Activated CD8-positive, alpha-beta memory T cell treated with anti-CD3 and anti-CD28 coated beads, Interleukin-2, amount 10 ng/mL, durations not matched to agents 7 days and 5 days (primary cell): ENCODE data around the gene TLL2. TPM values are rescaled to one million over a fixed set of nuclear protein-coding genes. Genes with fewer than 3 reads are reported as not detected.
A peak's percentile ranks its signal among the peaks of the same experiment; 100 is the strongest.

Source experiments
- ATAC-seq: fragments of 150-1000 bp; cut with Tn5 transposase; one replicate; pipeline ENCODE4 v1.10.0; 2021; ENCODE audit warnings: moderate library complexity
- CTCF ChIA-PET: fragments of 350-600 bp; sonication (Branson Sonifier 250); formaldehyde crosslinking; loops from one replicate; lab custom pipeline; 2021; ENCODE audit warnings: antibody characterized with exemption; lab: Charles Lee
- DNase-seq: peaks from one replicate; pipeline ENCODE4 v3.0.0-alpha.2; 2020
- H3K27ac Mint-ChIP-seq: one replicate; pipeline ENCODE4 v1.8.0; 2021; ENCODE audit warnings: mild to moderate bottlenecking, mixed read lengths
- H3K27me3 Mint-ChIP-seq: one replicate; pipeline ENCODE4 v1.8.0; 2021; ENCODE audit warnings: mixed read lengths
- H3K36me3 Mint-ChIP-seq: one replicate; pipeline ENCODE4 v1.8.0; 2021; ENCODE audit warnings: mild to moderate bottlenecking, mixed read lengths
- H3K4me1 Mint-ChIP-seq: one replicate; pipeline ENCODE4 v1.8.0; 2021; ENCODE audit warnings: mixed read lengths
- H3K4me3 Mint-ChIP-seq: one replicate; pipeline ENCODE4 v1.8.0; 2021; ENCODE audit warnings: mild to moderate bottlenecking, moderate library complexity, mixed read lengths
- H3K9me3 Mint-ChIP-seq: one replicate; pipeline ENCODE4 v1.8.0; 2022; ENCODE audit warnings: low read depth, mixed read lengths
- total RNA-seq, 2 experiments: library from RNA; stranded (reverse); gene quantifications; one replicate each; pipeline ENCODE4 v1.2.3, GENCODE V29; 2021

TLL2 gene
- total RNA-seq, 2 experiments from 2014 or later = not detected

DNA sequence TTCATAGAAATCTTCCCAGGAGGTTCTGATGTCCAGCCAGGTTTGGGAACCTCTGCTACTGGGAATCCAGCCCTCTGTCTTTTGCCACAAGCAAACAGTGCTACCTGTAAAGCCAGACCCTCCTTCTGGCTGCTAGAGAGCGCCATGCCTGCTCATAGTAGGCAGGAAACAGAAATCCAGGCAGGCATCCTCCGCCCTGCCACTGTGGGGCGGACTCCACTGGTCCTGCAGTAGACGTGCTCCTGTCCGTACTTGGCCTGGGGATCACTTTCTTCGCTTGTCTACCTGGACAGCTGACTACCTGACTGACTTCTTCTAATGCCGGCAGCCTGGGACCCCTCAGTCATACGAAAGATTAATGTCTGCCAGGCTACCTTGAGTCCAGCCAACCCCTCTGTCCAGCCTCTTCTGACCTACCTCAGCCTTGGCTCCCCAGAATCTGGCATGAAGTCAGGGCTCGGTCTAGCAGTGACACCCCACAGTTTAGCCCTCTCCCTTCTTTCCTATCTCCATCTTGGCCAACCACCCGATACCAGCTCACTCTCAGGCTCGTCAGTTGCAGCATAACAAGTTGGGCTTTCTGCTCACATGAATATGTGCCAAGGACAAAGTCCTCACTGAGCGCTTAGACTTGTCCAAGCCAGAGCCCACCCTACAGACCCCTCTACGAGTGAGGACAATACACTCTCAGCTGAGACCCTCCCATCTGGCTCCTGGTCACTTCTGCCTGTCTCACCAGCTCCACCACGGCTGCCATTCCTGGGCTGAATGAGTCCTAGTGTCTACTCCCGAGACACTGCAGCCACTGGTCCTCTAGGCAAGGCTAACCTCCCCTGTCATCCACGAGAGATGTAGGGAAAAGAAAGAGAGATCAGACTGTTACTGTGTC lies 111.1 kb downstream of the TLL2 start:
- H3K9me3 Mint-ChIP-seq = no peaks in the 10 kb centered on the region
- DNase-seq (no peak), ATAC-seq (no peak)
- H3K27me3 Mint-ChIP-seq = peaks cover 59% of the 10 kb centered on the region
- CTCF ChIA-PET = no interaction called here
- H3K4me3 Mint-ChIP-seq = no peak overlapping the region
- no peaks in the 10 kb centered on the region for H3K4me1 Mint-ChIP-seq
- no peak overlapping the region for H3K27ac Mint-ChIP-seq
- H3K36me3 Mint-ChIP-seq = no peaks in the 10 kb centered on the region

DNA sequence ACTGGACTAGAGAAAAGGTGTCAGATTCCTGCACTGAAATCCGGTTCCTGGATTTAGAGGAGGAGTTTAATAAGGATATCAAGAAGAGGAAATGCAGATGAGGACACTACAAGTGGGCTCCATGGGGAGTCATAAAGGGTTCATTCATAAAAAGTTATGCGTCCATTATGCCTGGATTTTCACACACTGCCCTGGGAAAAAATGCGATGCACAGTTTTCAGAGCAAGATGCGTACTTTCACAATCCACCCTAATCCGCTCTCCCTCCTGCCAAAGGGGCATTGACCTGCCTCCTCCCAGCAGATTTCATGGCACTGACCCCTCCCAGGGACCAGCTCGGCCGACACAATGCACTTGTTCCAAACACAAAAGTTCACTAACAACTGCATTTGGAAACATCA lies 112.7 kb downstream of the TLL2 start:
- ATAC-seq = no peak
- Mint-ChIP-seq H3K4me3 (no peak overlapping the region), H3K27me3 (peaks cover 54% of the 10 kb centered on the region)

DNA sequence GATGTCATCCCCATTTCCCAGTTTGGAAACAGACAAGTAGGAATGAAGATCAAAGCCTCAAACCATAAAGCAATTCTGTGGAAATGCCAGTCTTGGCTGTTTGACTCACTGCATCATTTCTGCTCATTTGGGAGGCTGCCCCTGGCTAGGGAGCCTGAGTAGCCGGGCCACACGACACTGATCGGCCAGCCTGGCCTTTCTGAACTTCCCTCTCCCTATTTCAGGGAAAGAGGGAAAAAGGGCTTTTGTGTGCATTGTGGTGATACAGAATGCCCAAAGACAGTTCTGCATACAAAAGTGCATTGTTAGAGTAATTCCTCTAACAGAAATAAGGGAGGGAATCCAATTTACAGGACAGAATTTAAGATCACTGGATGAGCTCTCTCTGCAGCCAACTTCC lies 113.3 kb downstream of the TLL2 start:
- no peaks in the 10 kb centered on the region for H3K36me3 Mint-ChIP-seq
- ATAC-seq = no peak
- H3K4me3 Mint-ChIP-seq = no peak overlapping the region
- no peak overlapping the region for H3K27ac Mint-ChIP-seq
- H3K4me1 Mint-ChIP-seq = no peaks in the 10 kb centered on the region
- H3K27me3 Mint-ChIP-seq = peaks cover 57% of the 10 kb centered on the region
- H3K9me3 Mint-ChIP-seq = no peaks in the 10 kb centered on the region
- CTCF ChIA-PET = no interaction called here
- no peak for DNase-seq

More for the DNA sequence above, 112.7 kb downstream of the TLL2 start:
- Mint-ChIP-seq H3K9me3 (no peaks in the 10 kb centered on the region), H3K36me3 (no peaks in the 10 kb centered on the region), H3K4me1 (no peaks in the 10 kb centered on the region), H3K27ac (no peak overlapping the region)
- no peak for DNase-seq
- CTCF ChIA-PET = no interaction called here

DNA sequence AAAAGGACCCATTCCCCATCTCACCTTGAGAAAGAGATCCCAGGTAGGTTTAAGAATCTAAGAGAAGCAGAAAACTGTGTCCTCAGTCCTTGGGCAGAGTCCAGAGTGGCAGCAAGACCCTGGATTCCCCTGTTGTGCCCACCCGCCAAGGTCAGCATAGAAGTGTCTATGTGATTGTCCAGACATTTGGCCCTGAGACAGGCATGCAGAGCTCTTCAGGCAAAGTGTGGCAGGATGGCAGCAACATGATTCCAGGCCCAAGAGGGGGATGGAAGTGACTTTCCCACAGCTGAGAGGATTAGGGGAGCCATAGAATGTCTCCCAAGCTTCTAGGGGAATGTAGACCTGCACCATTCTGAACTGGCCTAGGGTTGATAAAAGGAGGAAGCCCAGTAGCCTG lies 115.8 kb downstream of the TLL2 start:
- Mint-ChIP-seq H3K4me3 (no peak overlapping the region), H3K9me3 (no peaks in the 10 kb centered on the region), H3K27ac (no peak overlapping the region), H3K27me3 (peaks cover 63% of the 10 kb centered on the region), H3K4me1 (no peaks in the 10 kb centered on the region), H3K36me3 (no peaks in the 10 kb centered on the region)
- CTCF ChIA-PET = interaction anchor here (1.3 kb wide), 1 partner anchor 23 kb away, joined by 3 read pairs; no protein-coding TSS in a partner anchor
- ATAC-seq (no peak), DNase-seq (no peak)

DNA sequence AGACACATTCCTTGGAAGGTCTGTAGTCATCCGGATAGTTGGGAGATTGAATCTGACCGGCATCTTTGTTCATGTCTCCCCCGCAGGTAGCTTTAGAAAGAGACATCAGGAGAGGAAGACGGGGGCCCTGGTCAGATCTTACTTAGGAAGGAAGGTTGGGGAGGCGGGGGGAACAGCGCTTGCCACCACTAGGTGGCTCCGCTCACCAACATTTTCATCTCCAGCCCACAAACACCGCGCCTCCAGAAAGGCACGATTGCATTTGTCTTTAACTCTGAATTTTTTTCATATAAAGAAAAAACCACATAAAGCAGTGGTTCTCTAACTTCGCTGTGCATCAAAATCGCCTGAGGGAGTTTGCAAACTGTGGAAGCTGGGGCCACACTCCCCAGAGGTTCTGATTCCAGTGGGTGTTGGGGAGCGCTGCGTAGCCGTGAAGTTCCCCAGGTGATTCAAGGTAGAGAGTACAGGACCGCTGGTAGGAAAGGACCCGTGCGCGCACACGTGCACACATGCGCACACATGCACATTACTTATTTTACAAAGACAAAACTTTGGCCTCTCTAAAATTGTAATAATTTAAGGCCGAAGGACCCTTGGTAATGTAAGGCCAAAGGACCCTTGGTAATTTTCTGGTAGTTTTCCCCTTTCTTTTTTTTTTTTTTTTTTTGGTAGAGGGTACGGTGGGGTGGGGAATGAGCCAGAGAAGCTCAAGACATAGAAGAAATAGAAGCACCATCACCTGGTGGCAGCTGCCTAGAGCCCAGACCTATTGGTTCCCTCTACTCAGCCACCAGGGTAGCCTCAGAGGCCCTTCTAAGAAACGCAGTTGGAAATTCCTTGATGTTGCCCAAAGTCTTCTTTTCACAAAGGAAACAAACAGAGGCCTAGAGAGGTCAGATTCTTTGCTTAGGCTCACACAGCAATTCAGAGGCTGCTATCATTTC lies 117.5 kb downstream of the TLL2 start:
- peak; percentile 71 for DNase-seq
- no peaks in the 10 kb centered on the region for H3K36me3 Mint-ChIP-seq
- no peak overlapping the region for H3K4me3 Mint-ChIP-seq
- no peaks in the 10 kb centered on the region for H3K9me3 Mint-ChIP-seq
- no peak overlapping the region for H3K27ac Mint-ChIP-seq
- CTCF ChIA-PET = interaction anchor here (0.7 to 3.5 kb wide), 11 partner anchors 20 to 629 kb away, joined by 3 to 11 read pairs (median 3); partner anchors contain the start of genes PIK3AP1 and TLL2
- H3K27me3 Mint-ChIP-seq = peaks cover 52% of the 10 kb centered on the region
- peak; percentile 92 for ATAC-seq
- no peaks in the 10 kb centered on the region for H3K4me1 Mint-ChIP-seq

DNA sequence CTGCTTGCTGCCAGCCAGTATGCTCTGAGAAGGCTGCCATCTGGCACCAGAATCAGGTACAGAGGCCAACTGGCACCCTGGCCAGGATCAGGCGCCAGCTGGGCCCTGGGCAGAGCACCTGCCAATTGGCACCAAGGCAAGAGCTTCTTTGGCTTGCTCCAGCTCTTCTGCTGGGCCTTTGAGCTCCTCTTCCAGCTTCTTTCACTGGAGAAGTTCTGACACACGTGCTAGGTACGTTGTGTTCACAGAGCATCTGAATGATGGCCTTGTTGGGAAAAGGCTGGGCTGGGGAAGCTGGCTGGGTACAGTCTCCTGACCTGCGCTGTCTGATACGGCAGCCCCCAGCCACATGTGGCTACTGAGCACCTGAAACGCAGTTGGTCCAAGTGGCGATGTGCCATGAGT lies 123.3 kb downstream of the TLL2 start:
- CTCF ChIA-PET = no interaction called here
- Mint-ChIP-seq H3K27ac (no peak overlapping the region), H3K4me3 (no peak overlapping the region)

DNA sequence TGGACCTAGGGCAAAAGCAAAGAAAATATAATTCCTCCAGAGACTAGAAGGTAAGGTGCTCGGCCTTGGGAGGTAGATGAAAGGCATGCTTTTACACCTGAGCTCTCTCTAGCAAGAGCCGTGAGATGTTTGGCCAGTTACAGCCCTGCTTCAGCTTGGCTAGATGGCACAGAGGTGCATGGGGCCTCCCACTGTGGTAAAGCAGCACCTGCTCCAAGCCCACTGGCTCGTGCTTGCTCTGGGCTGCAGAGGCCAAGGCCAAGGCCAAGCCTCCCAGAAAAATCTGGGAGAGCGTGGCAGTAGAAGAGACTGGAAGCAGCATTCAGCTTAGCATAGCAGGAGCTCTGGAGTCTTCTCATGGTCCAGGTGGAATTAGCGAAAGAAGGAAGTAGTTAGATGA lies 123.9 kb downstream of the TLL2 start:
- H3K4me1 Mint-ChIP-seq = no peaks in the 10 kb centered on the region
- H3K9me3 Mint-ChIP-seq = no peaks in the 10 kb centered on the region

More for the DNA sequence above, 123.3 kb downstream of the TLL2 start:
- H3K36me3 Mint-ChIP-seq = no peaks in the 10 kb centered on the region
- peaks cover 36% of the 10 kb centered on the region for H3K27me3 Mint-ChIP-seq
- H3K9me3 Mint-ChIP-seq = no peaks in the 10 kb centered on the region
- ATAC-seq (no peak), DNase-seq (no peak)
- no peaks in the 10 kb centered on the region for H3K4me1 Mint-ChIP-seq

DNA sequence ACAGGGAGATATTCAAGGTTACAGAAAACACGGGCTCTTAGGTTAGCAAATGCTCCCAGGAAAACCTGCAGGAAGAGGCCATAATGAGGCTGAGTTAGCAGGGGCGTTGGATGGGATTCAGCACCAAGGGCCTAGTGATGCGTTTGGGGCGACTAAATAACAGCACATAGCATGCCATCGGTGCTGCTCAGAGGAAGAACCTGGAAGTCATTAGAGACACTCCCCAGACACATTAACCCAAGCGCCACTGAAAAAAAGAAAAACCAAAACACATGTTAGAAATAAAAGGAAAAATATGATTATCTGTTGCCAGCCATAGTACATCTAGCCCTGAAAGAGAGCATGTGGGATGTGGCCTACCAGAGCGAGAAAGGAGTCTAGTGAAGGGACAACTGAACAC lies 126.1 kb downstream of the TLL2 start:
- H3K27me3 Mint-ChIP-seq = peaks cover 22% of the 10 kb centered on the region
- no peak for DNase-seq
- H3K27ac Mint-ChIP-seq = no peak overlapping the region
- CTCF ChIA-PET = no interaction called here
- H3K4me3 Mint-ChIP-seq = no peak overlapping the region
- ATAC-seq = no peak
- H3K9me3 Mint-ChIP-seq = no peaks in the 10 kb centered on the region
- no peaks in the 10 kb centered on the region for H3K4me1 Mint-ChIP-seq
- H3K36me3 Mint-ChIP-seq = no peaks in the 10 kb centered on the region

More for the DNA sequence above, 123.9 kb downstream of the TLL2 start:
- ATAC-seq (no peak), DNase-seq (no peak)
- no peak overlapping the region for H3K27ac Mint-ChIP-seq
- H3K36me3 Mint-ChIP-seq = no peaks in the 10 kb centered on the region
- H3K27me3 Mint-ChIP-seq = peaks cover 31% of the 10 kb centered on the region
- CTCF ChIA-PET = no interaction called here
- H3K4me3 Mint-ChIP-seq = no peak overlapping the region

DNA sequence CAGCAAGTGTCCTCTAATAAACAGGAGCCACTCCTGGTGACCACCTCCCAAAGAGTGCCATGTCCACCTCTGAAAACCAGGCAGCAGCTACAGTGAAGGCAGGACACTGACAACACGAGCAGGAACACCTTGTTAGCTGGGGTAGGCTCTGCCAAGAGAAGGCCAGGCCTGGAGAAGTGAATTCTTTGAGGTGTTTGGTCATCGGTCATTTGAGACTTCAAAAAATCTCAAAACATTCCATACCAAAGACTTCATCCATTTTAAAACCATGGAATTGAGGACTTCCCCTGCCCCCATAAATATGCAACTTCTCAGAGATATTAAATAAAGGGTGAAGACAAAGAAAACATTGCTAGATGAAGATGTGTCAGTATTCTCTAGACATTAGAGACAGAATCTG lies 126.6 kb downstream of the TLL2 start:
- no peak for DNase-seq
- Mint-ChIP-seq H3K4me3 (no peak overlapping the region), H3K4me1 (no peaks in the 10 kb centered on the region), H3K27me3 (peaks cover 22% of the 10 kb centered on the region), H3K9me3 (no peaks in the 10 kb centered on the region), H3K27ac (no peak overlapping the region), H3K36me3 (no peaks in the 10 kb centered on the region)
- CTCF ChIA-PET = no interaction called here
- no peak for ATAC-seq

DNA sequence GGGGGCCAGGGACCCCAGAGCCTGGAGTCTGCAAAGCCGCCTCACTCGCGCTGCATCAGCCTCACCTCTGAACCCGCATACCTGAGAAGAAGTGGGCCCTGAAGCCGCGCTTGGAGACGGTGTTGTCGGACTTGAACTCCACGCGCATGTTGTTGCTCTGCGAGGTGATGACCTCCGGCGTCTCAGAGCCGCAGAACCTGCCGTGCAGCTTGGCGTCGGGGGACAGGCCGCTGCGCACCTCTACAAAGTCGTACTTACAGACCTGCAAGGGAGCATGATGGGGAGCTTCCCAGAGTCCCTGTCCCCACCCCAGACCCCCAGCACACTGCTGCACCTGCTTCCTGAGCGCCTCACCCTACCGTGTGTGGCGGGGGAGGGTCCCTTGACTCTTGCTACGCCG lies 129.2 kb downstream of the TLL2 start:
- no peak for ATAC-seq
- no peak for DNase-seq
- CTCF ChIA-PET = interaction anchor here (1.9 kb wide), 1 partner anchor 14 kb away, joined by 5 read pairs; no protein-coding TSS in a partner anchor
- Mint-ChIP-seq H3K4me1 (no peaks in the 10 kb centered on the region), H3K27ac (no peak overlapping the region), H3K4me3 (no peak overlapping the region), H3K36me3 (no peaks in the 10 kb centered on the region), H3K9me3 (no peaks in the 10 kb centered on the region), H3K27me3 (peaks cover 19% of the 10 kb centered on the region)

DNA sequence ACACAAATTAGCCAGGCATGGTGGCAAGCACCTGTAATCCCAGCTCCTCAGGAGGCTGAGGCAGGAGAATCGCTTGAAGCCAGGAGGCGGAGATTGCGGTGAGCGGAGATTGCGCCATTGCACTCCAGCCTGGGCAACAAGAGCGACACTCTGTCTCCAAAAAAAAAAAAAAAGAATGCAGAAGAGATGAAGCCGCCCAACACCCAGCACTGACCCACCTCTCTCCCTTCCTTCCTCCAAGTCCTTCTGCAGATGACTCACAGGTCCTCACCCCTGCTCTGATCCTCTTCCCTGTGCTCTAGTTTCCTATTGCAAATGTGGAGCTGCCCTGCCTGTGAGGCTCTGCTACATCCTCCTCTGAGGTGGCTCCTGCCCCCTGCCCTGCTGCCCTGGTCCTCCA lies 132.9 kb downstream of the TLL2 start:
- Mint-ChIP-seq H3K4me3 (no peak overlapping the region), H3K36me3 (no peaks in the 10 kb centered on the region), H3K9me3 (no peaks in the 10 kb centered on the region), H3K27ac (no peak overlapping the region), H3K27me3 (peaks cover 25% of the 10 kb centered on the region), H3K4me1 (peaks cover 8% of the 10 kb centered on the region)
- DNase-seq (no peak), ATAC-seq (no peak)
- CTCF ChIA-PET = interaction anchor here (2.4 kb wide), 1 partner anchor 10 kb away, joined by 9 read pairs; no protein-coding TSS in a partner anchor

DNA sequence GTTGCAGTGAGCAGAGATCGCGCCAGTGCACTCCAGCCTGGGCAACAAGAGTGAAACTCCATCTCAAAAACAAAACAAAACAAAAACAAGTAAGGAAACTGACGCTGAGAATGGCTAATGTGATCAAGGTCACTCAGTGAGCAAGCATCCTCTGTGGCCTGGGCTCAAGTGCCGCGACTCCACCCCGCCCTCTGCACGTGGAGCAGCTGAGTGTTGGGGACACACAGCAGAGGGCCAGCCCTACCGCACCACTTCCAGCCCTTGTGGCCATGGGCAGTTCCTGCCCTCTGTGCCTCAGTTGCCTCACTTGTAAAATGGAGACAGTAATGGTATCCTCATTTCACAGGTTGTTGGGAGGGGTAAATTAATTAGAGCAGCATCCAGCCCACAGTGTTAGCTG lies 134.0 kb downstream of the TLL2 start:
- H3K36me3 Mint-ChIP-seq = no peaks in the 10 kb centered on the region
- peaks cover 19% of the 10 kb centered on the region for H3K4me1 Mint-ChIP-seq
- peaks cover 31% of the 10 kb centered on the region for H3K27me3 Mint-ChIP-seq
- ATAC-seq (no peak), DNase-seq (no peak)
- H3K4me3 Mint-ChIP-seq = no peak overlapping the region
- CTCF ChIA-PET = interaction anchor here (1.7 kb wide), 1 partner anchor 9 kb away, joined by 7 read pairs; no protein-coding TSS in a partner anchor
- H3K9me3 Mint-ChIP-seq = no peaks in the 10 kb centered on the region
- no peak overlapping the region for H3K27ac Mint-ChIP-seq

DNA sequence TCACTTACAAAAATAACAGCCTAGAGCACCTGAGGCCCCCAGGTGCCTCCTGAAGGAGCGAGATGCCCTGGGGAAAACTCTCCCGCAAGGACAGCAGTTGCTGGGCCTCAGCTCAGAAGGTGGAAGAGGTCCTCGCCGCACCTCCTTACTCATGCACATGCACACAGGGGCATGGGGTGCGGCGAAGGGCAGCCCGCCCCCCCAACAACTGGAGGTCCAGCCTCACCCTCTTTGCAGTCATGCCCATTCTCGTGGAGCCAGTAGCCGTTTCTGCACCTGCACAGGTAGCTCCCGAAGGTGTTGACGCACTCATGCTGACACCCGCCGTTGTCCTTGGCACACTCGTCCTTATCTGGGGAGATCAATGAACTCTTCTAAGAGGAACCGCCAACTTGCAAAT lies 135.0 kb downstream of the TLL2 start:
- Mint-ChIP-seq H3K4me3 (no peak overlapping the region), H3K4me1 (peaks cover 23% of the 10 kb centered on the region), H3K36me3 (no peaks in the 10 kb centered on the region), H3K27me3 (peaks cover 34% of the 10 kb centered on the region), H3K9me3 (no peaks in the 10 kb centered on the region), H3K27ac (no peak overlapping the region)
- CTCF ChIA-PET = interaction anchor here (1.7 kb wide), 1 partner anchor 8 kb away, joined by 7 read pairs; no protein-coding TSS in a partner anchor
- ATAC-seq = no peak
- DNase-seq = no peak
